Kidney (tissue), 14 donors: ENCODE results near the gene PPTC7. TPM values are rescaled to one million over a fixed set of nuclear protein-coding genes. Genes with fewer than 3 reads are reported as not detected.

Experiments
- DNase-seq, 5 donors: peaks; one replicate each; pipeline ENCODE4 v3.0.0-alpha.2; 2013 to 2020
- FAIRE-seq: peaks from 2 replicates; lab custom pipeline; 2012; peaks lifted over from hg19 to GRCh38; lab: Jason Lieb, UNC
- H3K27ac ChIP-seq, 2 donors: one replicate each; pipeline ENCODE4 v1.7.0; 2013; ENCODE audit warnings: low read depth in 2 of 2, low read length in 2 of 2, inconsistent platforms in 1 of 2
- H3K27me3 ChIP-seq: one replicate; pipeline ENCODE4 v1.7.1; 2013; ENCODE audit warnings: low read length, inconsistent platforms; ENCODE audit not compliant: control insufficient read depth, insufficient read depth
- H3K36me3 ChIP-seq, 3 donors: one replicate each; pipeline versions ENCODE4 v1.7.0 to v1.7.1; 2013; ENCODE audit warnings: low read length in 3 of 3, control low read depth in 1 of 3, inconsistent platforms in 1 of 3; ENCODE audit not compliant: insufficient read depth in 3 of 3, control insufficient read depth in 2 of 3
- H3K4me1 ChIP-seq, 3 donors: one replicate each; pipeline versions ENCODE4 v1.7.0 to v1.7.1; 2013; ENCODE audit warnings: low read length in 3 of 3, inconsistent platforms in 1 of 3, low read depth in 1 of 3; ENCODE audit not compliant: control insufficient read depth in 2 of 3, insufficient read depth in 2 of 3
- H3K4me3 ChIP-seq, 3 donors: one replicate each; pipeline versions ENCODE4 v1.7.0 to v1.8.1; 2013; ENCODE audit warnings: low read length in 3 of 3, control low read depth in 1 of 3, inconsistent platforms in 1 of 3
- H3K9ac ChIP-seq, 3 donors: one replicate each; pipeline versions ENCODE4 v1.7.0 to v1.7.1; 2013; ENCODE audit warnings: low read length in 3 of 3, control low read depth in 1 of 3, inconsistent platforms in 1 of 3
- H3K9me3 ChIP-seq, 3 donors: one replicate each; pipeline versions ENCODE4 v1.7.0 to v1.7.1; 2013; ENCODE audit warnings: low read length in 3 of 3, control low read depth in 1 of 3, inconsistent platforms in 1 of 3; ENCODE audit not compliant: control insufficient read depth in 2 of 3, insufficient read depth in 1 of 3
- intact Hi-C: fragments of 100-400 bp; cut with DNase I; formaldehyde crosslinking; loops from one replicate; pipeline ENCODE4 v1.11.1; 2022
- polyA plus RNA-seq: library from polyadenylated mRNA; stranded (reverse); fragments of 350-450 nt; fragmentation: Illumina TruSeq; extraction: RNeasy Lipid Tissue Mini Kit (QIAGEN cat#74804); gene quantifications from one replicate; pipeline ENCODE4 v1.2.3, GENCODE V29; 2014; ENCODE audit warnings: low read depth, low replicate concordance; ENCODE audit not compliant: insufficient read depth
- total RNA-seq: library from RNA; stranded (reverse); fragmentation: NEBNext Ultra II Directional; extraction: Animal tissue kit (Norgen Biotek cat#: 25700); gene quantifications from one replicate; pipeline ENCODE4 v1.2.1, GENCODE V29; 2021
- TF ChIP-seq, protein P1 (sequence below): IDR thresholded peaks from 3 replicates; pipeline ENCODE4 v1.5.1; 2012; ENCODE audit warnings: mild to moderate bottlenecking, moderate library complexity, borderline replicate concordance; ENCODE audit not compliant: insufficient read depth; ENCODE audit errors: extremely low read depth
- donor health status: control.
- donor health status: control.
- donor health status: control.
- donor health status: control.
- donor health status: control.
- donor health status: DM: yes; HTN: yes; CAD: no.
- donor health status: Normal renal cell carcinoma (clear cell type).

Gene PPTC7
- total and polyA plus RNA-seq, 2 donors from 2014 or later = 10.0 to 27.9 TPM

DNA sequence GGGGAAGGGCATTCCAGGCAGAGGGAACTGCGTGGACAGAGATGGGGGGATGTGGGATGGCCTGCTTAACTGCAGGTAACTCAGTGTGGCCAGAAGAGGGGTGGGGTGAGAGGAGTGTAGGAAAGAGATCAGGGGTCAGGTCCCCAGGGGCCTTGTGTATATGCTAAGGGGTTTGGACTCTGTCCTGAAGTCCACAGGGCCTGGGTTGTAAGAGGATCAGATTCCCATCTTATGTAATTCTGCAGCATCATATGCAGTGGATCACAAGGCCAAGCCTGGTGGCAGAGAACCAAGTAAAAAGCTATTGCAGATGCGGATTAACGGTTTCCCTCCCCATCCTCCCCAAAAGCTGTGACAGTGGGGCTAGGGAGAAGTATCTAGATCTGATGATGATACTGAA, 39.5 kb upstream of the PPTC7 start:
- FAIRE-seq = no peak
- H3K9me3 ChIP-seq = no peaks in the 10 kb centered on the region
- TF ChIP-seq, protein P1, sequence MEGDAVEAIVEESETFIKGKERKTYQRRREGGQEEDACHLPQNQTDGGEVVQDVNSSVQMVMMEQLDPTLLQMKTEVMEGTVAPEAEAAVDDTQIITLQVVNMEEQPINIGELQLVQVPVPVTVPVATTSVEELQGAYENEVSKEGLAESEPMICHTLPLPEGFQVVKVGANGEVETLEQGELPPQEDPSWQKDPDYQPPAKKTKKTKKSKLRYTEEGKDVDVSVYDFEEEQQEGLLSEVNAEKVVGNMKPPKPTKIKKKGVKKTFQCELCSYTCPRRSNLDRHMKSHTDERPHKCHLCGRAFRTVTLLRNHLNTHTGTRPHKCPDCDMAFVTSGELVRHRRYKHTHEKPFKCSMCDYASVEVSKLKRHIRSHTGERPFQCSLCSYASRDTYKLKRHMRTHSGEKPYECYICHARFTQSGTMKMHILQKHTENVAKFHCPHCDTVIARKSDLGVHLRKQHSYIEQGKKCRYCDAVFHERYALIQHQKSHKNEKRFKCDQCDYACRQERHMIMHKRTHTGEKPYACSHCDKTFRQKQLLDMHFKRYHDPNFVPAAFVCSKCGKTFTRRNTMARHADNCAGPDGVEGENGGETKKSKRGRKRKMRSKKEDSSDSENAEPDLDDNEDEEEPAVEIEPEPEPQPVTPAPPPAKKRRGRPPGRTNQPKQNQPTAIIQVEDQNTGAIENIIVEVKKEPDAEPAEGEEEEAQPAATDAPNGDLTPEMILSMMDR = no peak

DNA sequence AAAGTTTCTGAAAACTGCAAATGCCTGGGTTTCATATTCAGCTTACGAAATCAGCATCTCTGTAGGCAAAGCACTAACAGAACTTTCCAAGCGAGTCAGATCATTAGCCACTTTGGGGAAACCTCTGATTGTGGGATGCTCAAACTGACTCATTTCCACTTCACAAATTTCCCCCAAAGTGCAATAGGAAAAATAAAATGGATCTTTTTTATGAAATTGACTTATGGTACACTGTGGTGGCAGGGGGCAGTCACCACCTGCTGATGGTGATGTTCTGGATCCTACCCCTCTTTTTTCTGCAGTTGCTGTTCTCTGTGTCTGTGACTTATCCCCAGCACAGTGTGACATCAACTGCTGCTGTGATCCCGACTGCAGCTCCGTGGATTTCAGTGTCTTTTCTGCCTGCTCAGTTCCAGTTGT, 36.4 kb upstream of the PPTC7 start:
- H3K36me3 ChIP-seq = peaks cover 0 to 6% (median 2%) of the 10 kb centered on the region in 3 donors
- no peak overlapping the region for H3K9ac ChIP-seq
- DNase-seq = no peak
- no peak overlapping the region for H3K4me3 ChIP-seq
- H3K27ac ChIP-seq = no peak overlapping the region
- no peaks in the 10 kb centered on the region for H3K27me3 ChIP-seq
- no peaks in the 10 kb centered on the region for H3K9me3 ChIP-seq
- no peaks in the 10 kb centered on the region for H3K4me1 ChIP-seq
- TF ChIP-seq, protein P1 = no peak
- intact Hi-C loops = no loop called here
- FAIRE-seq = no peak

More for the DNA sequence above, 39.5 kb upstream of the PPTC7 start:
- DNase-seq = no peak
- H3K27ac ChIP-seq = no peak overlapping the region
- intact Hi-C loops = no loop called here
- H3K36me3 ChIP-seq = peaks cover 2 to 5% (median 2%) of the 10 kb centered on the region in 3 donors
- no peaks in the 10 kb centered on the region for H3K27me3 ChIP-seq
- no peaks in the 10 kb centered on the region for H3K4me1 ChIP-seq
- no peak overlapping the region for H3K9ac ChIP-seq
- H3K4me3 ChIP-seq = no peak overlapping the region

GRCh38 chr12:110616471-110617115, 33.5 kb upstream of the PPTC7 start:
- H3K9ac ChIP-seq = no peak overlapping the region
- intact Hi-C loops = no loop called here
- TF ChIP-seq, protein P1 = no peak
- no peak overlapping the region for H3K4me3 ChIP-seq
- H3K36me3 ChIP-seq = peaks cover 0 to 4% (median 0%) of the 10 kb centered on the region in 3 donors
- H3K27ac ChIP-seq = no peak overlapping the region
- no peaks in the 10 kb centered on the region for H3K9me3 ChIP-seq
- H3K27me3 ChIP-seq = no peaks in the 10 kb centered on the region
- FAIRE-seq (no peak), DNase-seq (no peak)
- peaks cover 0 to 4% (median 0%) of the 10 kb centered on the region in 3 donors for H3K4me1 ChIP-seq
